ENCODE results near the gene DHRS3. TPM values are rescaled to one million over a fixed set of nuclear protein-coding genes. Genes with fewer than 3 reads are reported as not detected.

Gene DHRS3
- total and polyA plus RNA-seq, 10 of the 15 experiments (the other 5 are each of a cell fraction or from before 2014, with no cell fraction given): 0.23 to 29.7 (median 1.2) TPM

GRCh38 chr1:12568009-12568767, 49.8 kb downstream of the DHRS3 start:
- 70% methylated on average over 14 of the region's 14 CpGs for WGBS (ENCODE audit: insufficient coverage, insufficient replicate concordance, low lambda C conversion rate, missing lambda C conversion rate)
- BruUV-seq (replicated peaks): no TSS peak
- Histone ChIP-seq H3K27ac (ENCODE audit: control insufficient read depth, insufficient read depth) (no peak overlapping the region), H4K20me1 (ENCODE audit: control insufficient read depth, insufficient read depth) (no peaks in the 10 kb centered on the region), H3K36me3 (ENCODE audit: control insufficient read depth in 2 of 2, insufficient read depth in 2 of 2, low read length in 1 of 2) (no peaks in the 10 kb centered on the region), H3K9me3 (replicated peaks; ENCODE audit: control insufficient read depth, insufficient read depth, low read length) (peaks cover 17% of the 10 kb centered on the region; the same call in 2 of the 3 replicates), H3K4me2 (ENCODE audit: control insufficient read depth, insufficient read depth) (no peak overlapping the region), H3K79me2 (ENCODE audit: control insufficient read depth, insufficient read depth, low read length) (no peaks in the 10 kb centered on the region), H3K4me1 (ENCODE audit: control insufficient read depth, insufficient read depth, low read length) (no peaks in the 10 kb centered on the region), H3K9ac (ENCODE audit: control insufficient read depth, insufficient read depth, low read length) (no peak overlapping the region), H3K27me3 (replicated peaks in 1 of 2; ENCODE audit: control insufficient read depth in 2 of 2, insufficient read depth in 2 of 2, low read length in 1 of 2) (no peaks in the 10 kb centered on the region), H3K4me3 (no peak overlapping the region), H2AFZ (ENCODE audit: control insufficient read depth, low read depth, low read length) (no peak overlapping the region)
- ChIA-PET CTCF (no interaction called here), POLR2A (no interaction called here), SMC1A (ENCODE audit: uncharacterized antibody, unreplicated experiment) (no interaction called here), RAD21 (ENCODE audit: unreplicated experiment) (no interaction called here)
- TF ChIP-seq KAT2A (conservative IDR thresholded peaks at IDR 0.05; ENCODE audit: control insufficient read depth, low read depth, low read length) (no peak), CBFB (IDR thresholded peaks at IDR 0.05; ENCODE audit: low read depth) (no peak), ZSCAN29 (IDR thresholded peaks at IDR 0.05) (no peak), EZH2 (IDR thresholded peaks at IDR 0.05; ENCODE audit: borderline replicate concordance, control insufficient read depth, low read depth, low read length) (no peak), BCL11A (IDR thresholded peaks at IDR 0.05; ENCODE audit: low read depth, low read length) (no peak), PAX5 (IDR thresholded peaks at IDR 0.05; ENCODE audit: borderline replicate concordance, low read depth, low read length) (no peak), TCF3 (IDR thresholded peaks at IDR 0.05; ENCODE audit: borderline replicate concordance, insufficient read depth, low read depth, low read length) (no peak), ZNF217 (IDR thresholded peaks at IDR 0.05) (no peak), STAT3 (IDR thresholded peaks at IDR 0.05; ENCODE audit: low read depth, low read length) (no peak), KDM1A (IDR thresholded peaks at IDR 0.05; ENCODE audit: borderline replicate concordance) (no peak), CREM (IDR thresholded peaks at IDR 0.05; ENCODE audit: low read depth) (no peak), FOXK2 (IDR thresholded peaks at IDR 0.05) (no peak), WRNIP1 (IDR thresholded peaks at IDR 0.05; ENCODE audit: borderline replicate concordance, low read depth, low read length) (no peak), SREBF2 (IDR thresholded peaks at IDR 0.05; ENCODE audit: low read length) (no peak), MYB (IDR thresholded peaks at IDR 0.05; ENCODE audit: borderline replicate concordance, low read depth, low read length) (no peak), MTA3 (IDR thresholded peaks at IDR 0.05; ENCODE audit: borderline replicate concordance, low read length) (no peak)
- TF ChIP-seq, protein P1, sequence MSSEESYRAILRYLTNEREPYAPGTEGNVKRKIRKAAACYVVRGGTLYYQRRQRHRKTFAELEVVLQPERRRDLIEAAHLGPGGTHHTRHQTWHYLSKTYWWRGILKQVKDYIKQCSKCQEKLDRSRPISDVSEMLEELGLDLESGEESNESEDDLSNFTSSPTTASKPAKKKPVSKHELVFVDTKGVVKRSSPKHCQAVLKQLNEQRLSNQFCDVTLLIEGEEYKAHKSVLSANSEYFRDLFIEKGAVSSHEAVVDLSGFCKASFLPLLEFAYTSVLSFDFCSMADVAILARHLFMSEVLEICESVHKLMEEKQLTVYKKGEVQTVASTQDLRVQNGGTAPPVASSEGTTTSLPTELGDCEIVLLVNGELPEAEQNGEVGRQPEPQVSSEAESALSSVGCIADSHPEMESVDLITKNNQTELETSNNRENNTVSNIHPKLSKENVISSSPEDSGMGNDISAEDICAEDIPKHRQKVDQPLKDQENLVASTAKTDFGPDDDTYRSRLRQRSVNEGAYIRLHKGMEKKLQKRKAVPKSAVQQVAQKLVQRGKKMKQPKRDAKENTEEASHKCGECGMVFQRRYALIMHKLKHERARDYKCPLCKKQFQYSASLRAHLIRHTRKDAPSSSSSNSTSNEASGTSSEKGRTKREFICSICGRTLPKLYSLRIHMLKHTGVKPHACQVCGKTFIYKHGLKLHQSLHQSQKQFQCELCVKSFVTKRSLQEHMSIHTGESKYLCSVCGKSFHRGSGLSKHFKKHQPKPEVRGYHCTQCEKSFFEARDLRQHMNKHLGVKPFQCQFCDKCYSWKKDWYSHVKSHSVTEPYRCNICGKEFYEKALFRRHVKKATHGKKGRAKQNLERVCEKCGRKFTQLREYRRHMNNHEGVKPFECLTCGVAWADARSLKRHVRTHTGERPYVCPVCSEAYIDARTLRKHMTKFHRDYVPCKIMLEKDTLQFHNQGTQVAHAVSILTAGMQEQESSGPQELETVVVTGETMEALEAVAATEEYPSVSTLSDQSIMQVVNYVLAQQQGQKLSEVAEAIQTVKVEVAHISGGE (CRISPR knock-in tag; IDR thresholded peaks at IDR 0.05): no peak
- no peak for FAIRE-seq
- intact Hi-C loops (cut with micrococcal nuclease; ENCODE audit: unreplicated experiment): no loop called here
- in situ Hi-C loops (cut with MboI): no loop called here
- no peak for DNase-seq (ENCODE audit: low read depth, low spot score)
- ATAC-seq: no peak
